Bronchial epithelial cell (primary cell): ENCODE results near the gene CCDC102A. TPM values are rescaled to one million over a fixed set of nuclear protein-coding genes. Genes with fewer than 3 reads are reported as not detected.
A peak's percentile ranks its signal among the peaks of the same experiment; 100 is the strongest.

ENCODE experiments used
- DNase-seq: peaks from one replicate; pipeline ENCODE4 v3.0.0-alpha.2; 2010; ENCODE audit warnings: low read depth
- FAIRE-seq: peaks from 2 replicates; lab custom pipeline; 2011; peaks lifted over from hg19 to GRCh38; lab: Jason Lieb, UNC
- H3K27me3 ChIP-seq: 2 replicates; pipeline ENCODE4 v1.5.1; 2011; ENCODE audit warnings: low read length; ENCODE audit not compliant: control insufficient read depth, insufficient read depth
- H3K36me3 ChIP-seq: 2 replicates; pipeline ENCODE4 v1.5.1; 2011; ENCODE audit warnings: low read length; ENCODE audit not compliant: control insufficient read depth, insufficient read depth
- H3K4me3 ChIP-seq: 2 replicates; pipeline ENCODE4 v1.5.1; 2011; ENCODE audit warnings: mild to moderate bottlenecking, low read depth, low read length, control low read depth
- CTCF ChIP-seq: IDR thresholded peaks from 2 replicates; pipeline ENCODE4 v1.5.1; 2011; ENCODE audit warnings: mild to moderate bottlenecking, moderate library complexity, low read length, control low read depth, inconsistent platforms; ENCODE audit not compliant: insufficient read depth, severe bottlenecking
- total RNA-seq: library from RNA; depleted of rRNA; stranded (reverse); fragments of >200 nt; gene quantifications from 2 replicates; pipeline ENCODE4 v1.2.1, GENCODE V29; 2014

CCDC102A gene
- total RNA-seq, 1 donor from 2014 or later, result 2.1 TPM

GRCh38 chr16:57485091-57485915 lies 51.1 kb downstream of the CCDC102A start:
- Histone ChIP-seq H3K27me3 (no peaks in the 10 kb centered on the region), H3K4me3 (peak overlapping the region; percentile 64), H3K36me3 (no peaks in the 10 kb centered on the region)
- DNase-seq (no peak), FAIRE-seq (no peak)
- no peak for TF ChIP-seq CTCF

- DNase-seq (no peak), FAIRE-seq (no peak)
- H3K27me3 ChIP-seq, result no peaks in the 10 kb centered on the region
- H3K36me3 ChIP-seq, result no peaks in the 10 kb centered on the region
- no peak for TF ChIP-seq CTCF
- H3K4me3 ChIP-seq, result no peak overlapping the region
Measured at GRCh38 chr16:57484515-57485005, 51.8 kb downstream of the CCDC102A start.

GRCh38 chr16:57483725-57484514 lies 52.5 kb downstream of the CCDC102A start:
- DNase-seq, result no peak

GRCh38 chr16:57482845-57483545 lies 53.4 kb downstream of the CCDC102A start:
- Histone ChIP-seq H3K4me3 (no peak overlapping the region), H3K36me3 (peaks cover 1% of the 10 kb centered on the region), H3K27me3 (no peaks in the 10 kb centered on the region)
- TF ChIP-seq CTCF, result no peak
- no peak for DNase-seq
- no peak for FAIRE-seq

More at GRCh38 chr16:57483725-57484514, 52.5 kb downstream of the CCDC102A start:
- TF ChIP-seq CTCF, result no peak
- Histone ChIP-seq H3K27me3 (no peaks in the 10 kb centered on the region), H3K4me3 (no peak overlapping the region), H3K36me3 (no peaks in the 10 kb centered on the region)
- no peak for FAIRE-seq

- FAIRE-seq (no peak), DNase-seq (no peak)
- Histone ChIP-seq H3K4me3 (no peak overlapping the region), H3K36me3 (peaks cover 1% of the 10 kb centered on the region), H3K27me3 (no peaks in the 10 kb centered on the region)
- no peak for TF ChIP-seq CTCF
Measured at GRCh38 chr16:57481421-57481820, 55.0 kb downstream of the CCDC102A start.
